Fibroblast of skin of left quadriceps (primary cell): ENCODE data around the gene PRPF4.

Experiments
- DNase-seq, 2 experiments: peaks; one replicate each; pipeline ENCODE4 v3.0.0-alpha.2; 2013; ENCODE audit warnings: low read depth in 2 of 2

Gene PRPF4

DNA sequence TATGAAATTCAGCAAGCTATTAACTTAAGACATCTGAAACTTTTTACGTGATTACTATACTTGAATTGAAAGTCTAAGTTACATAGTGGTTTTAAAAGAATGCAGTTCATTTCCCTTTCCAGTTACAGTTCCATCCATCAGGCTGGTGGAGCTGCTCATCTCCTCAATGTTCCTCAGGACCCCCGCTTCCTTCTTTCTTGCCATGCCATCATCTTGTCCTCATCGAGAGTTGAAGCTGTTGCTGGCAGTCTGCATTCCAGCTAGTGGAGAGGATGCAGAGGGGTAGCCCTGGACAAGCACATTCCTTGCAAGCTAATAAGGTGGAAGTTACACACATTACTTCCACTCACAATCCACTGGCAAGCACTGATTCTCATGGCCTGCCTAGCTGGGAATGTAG, 36.5 kb downstream of the PRPF4 start:
- peak in 1 of 2 experiments; percentile 30 for DNase-seq

DNA sequence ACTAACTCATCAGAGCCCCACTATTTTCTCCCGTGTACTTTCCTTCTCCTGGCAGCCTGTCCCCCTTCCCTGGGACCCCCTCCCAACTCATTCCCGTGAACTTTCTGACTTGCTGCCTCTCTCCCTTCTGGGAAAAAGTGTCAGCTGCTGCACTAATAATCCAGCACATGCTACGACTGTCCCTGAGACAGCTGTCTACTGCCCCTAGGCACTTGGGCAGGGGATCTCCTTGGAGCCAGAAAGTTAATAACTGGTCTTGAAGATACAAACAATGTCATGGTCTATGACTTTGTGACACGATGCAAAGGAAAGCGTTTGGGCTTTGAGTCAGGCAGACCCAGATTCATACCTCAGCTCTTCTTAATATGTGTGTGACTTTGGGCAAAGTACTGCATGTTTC, 37.8 kb downstream of the PRPF4 start:
- no peak for DNase-seq

GRCh38 chr9:113315231-113315630, 39.8 kb downstream of the PRPF4 start:
- no peak for DNase-seq

- DNase-seq = no peak
Measured at GRCh38 chr9:113316030-113316429, 40.6 kb downstream of the PRPF4 start.

DNA sequence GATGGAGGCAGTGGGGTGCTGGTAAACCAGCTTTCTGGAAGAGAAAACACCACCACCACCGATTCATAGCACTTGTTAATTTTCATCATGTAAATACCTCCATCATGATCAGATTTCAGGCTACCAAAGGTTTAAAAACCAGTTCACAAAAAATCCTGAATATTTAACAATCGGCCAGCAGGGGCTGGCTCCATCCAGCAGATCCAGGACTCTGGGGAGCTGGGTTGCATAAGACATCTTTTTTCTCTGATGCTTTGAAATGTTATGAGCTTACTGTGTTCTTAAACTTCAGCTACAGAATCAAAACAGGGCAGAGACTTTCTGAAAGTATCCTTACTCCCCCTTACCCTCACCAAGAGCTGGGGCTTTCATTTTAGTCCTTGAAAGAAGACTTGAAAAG, 42.3 kb downstream of the PRPF4 start:
- no peak for DNase-seq

- no peak for DNase-seq
Measured at GRCh38 chr9:113319054-113319453, 43.6 kb downstream of the PRPF4 start.

DNA sequence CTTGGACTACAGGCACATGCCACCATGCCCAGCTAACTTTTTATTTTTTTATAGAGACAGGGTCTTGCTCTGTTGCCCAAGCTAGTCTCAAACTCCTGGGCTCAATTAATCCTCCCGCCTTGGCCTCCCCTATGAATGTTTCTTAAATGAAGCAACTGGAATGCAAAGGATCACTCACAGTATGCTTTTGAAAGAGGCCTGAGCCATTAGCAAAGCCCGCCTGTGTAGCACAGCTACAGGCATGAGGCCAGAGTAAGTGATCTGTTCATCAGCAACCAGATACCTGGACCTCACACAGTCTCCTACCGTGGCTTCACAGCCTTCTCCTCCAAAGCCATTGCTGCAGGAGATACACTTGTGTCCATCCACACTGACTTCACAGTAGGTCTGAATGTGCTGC, 44.6 kb downstream of the PRPF4 start:
- DNase-seq = no peak

- no peak for DNase-seq
Measured at GRCh38 chr9:113322671-113323070, 47.2 kb downstream of the PRPF4 start.

DNA sequence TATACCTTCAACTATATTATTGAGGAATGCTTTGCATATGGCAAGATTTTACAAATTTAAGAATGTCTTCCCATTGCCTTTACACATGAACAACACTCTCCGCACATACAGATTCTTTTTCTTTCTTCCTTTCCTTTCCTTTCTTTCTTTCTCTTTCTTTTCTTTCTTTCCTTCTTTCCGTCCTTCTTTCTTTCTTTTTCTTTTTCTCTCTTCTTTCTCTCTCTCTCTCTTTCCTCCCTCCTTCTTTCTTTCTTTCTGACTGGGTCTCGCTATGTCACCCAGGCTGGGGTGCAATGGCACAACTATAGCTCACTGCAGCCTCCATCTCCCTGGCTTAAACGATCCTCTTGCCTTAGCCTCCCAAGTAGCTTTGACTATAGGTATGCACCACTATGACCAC, 50.8 kb downstream of the PRPF4 start:
- DNase-seq = no peak

DNA sequence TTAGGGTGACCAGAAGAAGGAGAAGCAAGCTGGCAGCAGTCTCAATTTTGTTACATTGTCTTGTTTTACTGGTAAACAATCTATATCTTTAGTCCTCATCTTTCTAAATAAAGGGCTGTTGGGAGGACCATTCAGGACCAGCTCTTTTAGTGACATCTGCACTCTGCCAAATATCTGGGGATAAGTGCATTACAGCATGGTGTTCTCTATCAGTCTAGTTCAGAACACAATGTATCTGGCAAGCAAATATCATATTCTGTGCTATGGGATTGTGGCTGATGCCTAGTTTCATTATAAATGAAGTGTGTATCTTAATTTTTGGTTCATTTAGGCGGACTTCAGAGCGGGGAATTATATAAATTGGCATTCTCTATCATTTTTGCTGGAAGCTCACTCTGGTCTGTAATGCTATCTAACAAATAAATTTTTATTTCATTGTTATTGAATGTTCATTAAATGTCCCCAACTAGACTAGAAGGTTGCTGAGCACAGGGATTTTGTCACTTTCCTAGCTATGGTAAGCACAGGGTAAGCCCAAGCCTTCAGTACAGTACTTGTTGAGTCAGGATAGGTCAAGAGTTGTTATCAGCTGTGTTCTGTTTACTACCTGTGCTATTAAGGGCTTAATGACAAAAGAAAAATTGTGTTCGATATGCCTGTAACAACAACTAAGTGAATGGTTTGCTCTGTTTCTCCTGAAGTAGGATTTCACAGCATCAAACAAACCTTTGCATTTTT, 52.8 kb downstream of the PRPF4 start:
- no peak for DNase-seq

DNA sequence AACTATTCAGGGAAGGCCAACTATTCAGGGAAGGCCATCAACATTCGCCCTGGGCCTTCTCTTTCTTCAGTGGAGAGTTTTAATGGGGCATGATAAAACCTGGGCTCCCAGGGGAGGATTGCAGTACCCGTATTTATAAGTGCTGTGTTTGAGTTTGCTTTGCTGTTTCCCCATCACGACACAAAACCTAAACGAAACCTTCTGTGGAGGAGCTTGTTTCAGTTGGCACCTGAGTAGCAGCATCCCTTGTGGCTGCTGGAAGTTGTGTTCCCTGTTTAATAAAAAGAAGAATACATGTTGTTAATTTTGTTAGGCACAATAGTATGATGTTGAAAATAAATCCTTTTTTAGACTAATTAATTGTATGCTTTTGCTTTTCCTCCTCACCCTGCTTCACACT, 56.3 kb downstream of the PRPF4 start:
- no peak for DNase-seq

DNA sequence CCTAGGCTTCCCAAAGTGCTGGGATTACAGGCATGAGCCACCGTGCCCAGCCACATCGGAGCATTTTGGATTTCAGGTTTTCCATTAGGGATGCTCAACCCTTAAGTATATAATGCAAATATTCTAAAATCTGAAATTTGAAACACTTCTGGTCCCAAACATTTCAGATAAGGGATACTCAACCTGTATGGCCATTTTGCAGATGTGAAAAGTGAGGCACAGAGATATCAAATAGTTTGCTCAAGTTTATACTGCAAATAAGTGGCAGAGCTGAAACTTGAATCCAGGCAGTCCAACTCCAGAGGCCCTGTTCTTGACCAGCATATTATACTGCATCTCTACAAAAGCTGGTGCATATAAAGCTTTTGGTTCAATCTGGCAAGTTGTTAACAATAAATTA, 62.3 kb downstream of the PRPF4 start:
- no peak for DNase-seq

DNA sequence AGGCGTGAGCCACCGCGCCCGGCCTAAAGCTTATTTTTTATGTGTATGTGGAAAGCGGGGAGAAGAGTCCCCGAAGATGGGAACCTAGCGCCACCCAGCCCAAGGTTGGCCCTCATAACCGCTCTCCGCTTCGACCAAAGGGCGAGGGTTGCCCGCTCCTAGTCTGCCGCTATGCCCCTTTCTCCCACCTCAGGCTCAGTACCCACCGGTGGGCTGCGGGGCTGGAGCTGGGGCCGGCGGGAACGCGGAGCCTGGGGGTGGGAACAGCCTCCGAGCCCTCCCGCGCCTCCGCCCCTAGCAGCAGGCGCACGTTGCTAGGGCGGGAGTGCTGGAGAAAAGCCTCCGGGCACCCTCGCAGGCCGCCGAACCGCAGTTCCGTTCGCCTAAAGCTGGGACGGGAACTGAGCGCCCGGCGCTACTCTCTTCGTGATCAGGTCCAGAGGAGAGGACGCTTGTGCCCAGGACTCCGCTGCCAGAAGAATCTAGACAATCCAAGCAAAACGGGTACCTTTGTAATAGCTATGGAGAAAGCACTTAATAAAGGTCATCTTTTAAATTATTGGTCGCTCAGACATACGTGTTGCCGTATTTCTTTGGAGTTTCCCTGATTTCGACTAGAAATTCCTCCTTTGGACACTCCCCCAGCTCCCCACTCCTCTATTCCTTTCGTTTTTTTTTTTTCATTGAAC, 64.7 kb downstream of the PRPF4 start, which contains the start of gene WDR31:
Gene WDR31 (minus strand): TSS at position 265 of the 689 bp plus-strand sequence. CDS start 8,253 bp downstream, outside the sequence.
- DNase-seq = peak; percentile 74

DNA sequence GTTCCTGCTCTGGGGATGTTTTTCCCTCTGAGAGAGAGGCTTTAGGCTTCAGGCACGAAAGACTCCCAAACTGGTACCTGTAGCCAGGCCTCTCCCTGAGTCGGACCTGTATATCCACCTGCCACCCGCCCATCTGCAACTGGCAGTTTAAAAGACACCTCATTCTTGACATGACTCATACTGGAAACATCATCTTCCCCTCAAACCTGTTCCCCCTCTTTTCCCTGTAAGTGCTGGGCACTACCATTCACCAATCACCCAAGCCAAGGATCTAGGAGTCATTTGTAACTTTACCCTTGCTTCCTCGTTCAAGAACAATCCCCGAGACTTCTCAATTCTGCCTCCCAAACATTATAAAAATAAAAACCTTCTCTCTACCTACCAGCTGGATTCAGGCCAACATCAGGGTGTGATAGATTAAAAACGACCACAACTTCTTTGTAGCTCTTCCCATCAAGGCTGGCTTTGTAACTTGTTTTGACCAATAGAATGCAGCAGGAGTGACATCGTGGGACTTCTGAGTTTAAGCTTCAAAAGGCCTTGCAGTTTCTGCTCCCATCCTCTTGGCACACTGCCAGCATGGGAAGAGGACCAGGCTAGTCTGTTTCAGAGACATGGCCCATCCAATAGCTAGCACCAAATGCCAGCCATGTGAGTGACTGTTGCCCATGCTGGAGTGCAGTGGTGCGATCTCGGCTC, 66.4 kb downstream of the PRPF4 start:
- no peak for DNase-seq
